RWPE1 (cell line): ENCODE results near the gene ACADL.

Experiments used
- CTCF ChIA-PET: fragments of 350-600 bp; sonication (Branson Sonifier 250); formaldehyde crosslinking; extraction: SDS; loops from one replicate; lab custom pipeline; 2021; lab: Yijun Ruan, JAX
- POLR2A ChIA-PET: fragments of 400-600 bp; formaldehyde crosslinking; extraction: SDS; loops from one replicate; lab custom pipeline; 2020; ENCODE audit warnings: antibody characterized with exemption; ENCODE audit not compliant: low non-redundant PET; lab: Yijun Ruan, JAX
- DNase-seq: peaks from one replicate; pipeline ENCODE4 v3.0.0; 2012; ENCODE audit warnings: low spot score
- H3K27ac ChIP-seq: fragments of 450-650 bp; 2 replicates; pipeline ENCODE4 v1.5.1; 2017
- CTCF ChIP-seq: fragments of 450-650 bp; conservative IDR thresholded peaks from 2 replicates; pipeline ENCODE4 v1.5.1; 2017; ENCODE audit warnings: low read depth, mild to moderate bottlenecking

ACADL gene

GRCh38 chr2:210147614-210148013 is 77.6 kb downstream of the ACADL start:
- DNase-seq = no peak
- TF ChIP-seq CTCF = no peak

More at GRCh38 chr2:210147614-210148013, 77.6 kb downstream of the ACADL start:
- no peak overlapping the region for H3K27ac ChIP-seq
- ChIA-PET CTCF (no interaction called here), POLR2A (no interaction called here)
